ENCODE results near the gene KCNT1.

DNA sequence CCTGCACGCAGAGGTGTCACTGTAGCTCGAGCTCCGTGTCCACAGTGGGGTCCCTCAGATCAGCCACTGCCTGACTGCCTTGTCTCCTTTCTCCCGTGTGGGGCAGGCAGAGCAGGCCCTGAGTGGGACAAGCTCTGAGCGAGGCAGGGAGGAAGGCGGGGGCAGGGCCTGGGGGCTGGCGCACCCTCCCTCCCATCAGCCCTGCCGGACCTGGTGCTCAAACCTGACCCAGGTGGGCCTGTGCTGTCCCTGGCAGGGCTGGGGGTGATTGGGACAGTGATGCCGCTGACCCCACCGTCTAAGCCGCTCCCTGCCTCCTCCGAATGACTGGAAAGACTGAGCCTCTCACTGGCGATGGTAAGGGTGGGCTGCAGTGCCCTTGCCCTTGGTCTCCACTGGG, 60.9 kb downstream of the KCNT1 start:
- TF ChIP-seq, protein P1, sequence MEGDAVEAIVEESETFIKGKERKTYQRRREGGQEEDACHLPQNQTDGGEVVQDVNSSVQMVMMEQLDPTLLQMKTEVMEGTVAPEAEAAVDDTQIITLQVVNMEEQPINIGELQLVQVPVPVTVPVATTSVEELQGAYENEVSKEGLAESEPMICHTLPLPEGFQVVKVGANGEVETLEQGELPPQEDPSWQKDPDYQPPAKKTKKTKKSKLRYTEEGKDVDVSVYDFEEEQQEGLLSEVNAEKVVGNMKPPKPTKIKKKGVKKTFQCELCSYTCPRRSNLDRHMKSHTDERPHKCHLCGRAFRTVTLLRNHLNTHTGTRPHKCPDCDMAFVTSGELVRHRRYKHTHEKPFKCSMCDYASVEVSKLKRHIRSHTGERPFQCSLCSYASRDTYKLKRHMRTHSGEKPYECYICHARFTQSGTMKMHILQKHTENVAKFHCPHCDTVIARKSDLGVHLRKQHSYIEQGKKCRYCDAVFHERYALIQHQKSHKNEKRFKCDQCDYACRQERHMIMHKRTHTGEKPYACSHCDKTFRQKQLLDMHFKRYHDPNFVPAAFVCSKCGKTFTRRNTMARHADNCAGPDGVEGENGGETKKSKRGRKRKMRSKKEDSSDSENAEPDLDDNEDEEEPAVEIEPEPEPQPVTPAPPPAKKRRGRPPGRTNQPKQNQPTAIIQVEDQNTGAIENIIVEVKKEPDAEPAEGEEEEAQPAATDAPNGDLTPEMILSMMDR (IDR thresholded peaks at IDR 0.05; ENCODE audit: extremely low read depth in 1 of 2, insufficient read depth in 1 of 2, low read depth in 1 of 2, low read length in 2 of 2): no peak
- TF ChIP-seq MYC (IDR thresholded peaks at IDR 0.05; ENCODE audit: low read depth, low read length) (no peak), FOS (IDR thresholded peaks at IDR 0.05; ENCODE audit: borderline replicate concordance, insufficient read depth, low read length) (no peak)
